Neuron (in vitro differentiated cells): ENCODE measurements around the gene STK32B.

Source experiments
- H2AFZ ChIP-seq: one replicate; pipeline ENCODE4 v1.6.1; 2013; ENCODE audit warnings: low read depth, mild to moderate bottlenecking, inconsistent platforms, low read length, moderate library complexity
- H3K27me3 ChIP-seq: one replicate; pipeline ENCODE4 v1.6.1; 2013; ENCODE audit warnings: low read length; ENCODE audit not compliant: insufficient read depth
- H3K36me3 ChIP-seq: one replicate; pipeline ENCODE4 v1.6.1; 2013; ENCODE audit warnings: low read length; ENCODE audit not compliant: insufficient read depth
- H3K4me1 ChIP-seq: one replicate; pipeline ENCODE4 v1.6.1; 2013; ENCODE audit warnings: low read length; ENCODE audit not compliant: insufficient read depth
- H3K4me3 ChIP-seq: 2 replicates; pipeline ENCODE4 v1.5.1; 2013; ENCODE audit warnings: mild to moderate bottlenecking, low read length, moderate library complexity
- H3K9me3 ChIP-seq: one replicate; pipeline ENCODE4 v1.6.1; 2013; ENCODE audit warnings: low read length

STK32B gene

DNA sequence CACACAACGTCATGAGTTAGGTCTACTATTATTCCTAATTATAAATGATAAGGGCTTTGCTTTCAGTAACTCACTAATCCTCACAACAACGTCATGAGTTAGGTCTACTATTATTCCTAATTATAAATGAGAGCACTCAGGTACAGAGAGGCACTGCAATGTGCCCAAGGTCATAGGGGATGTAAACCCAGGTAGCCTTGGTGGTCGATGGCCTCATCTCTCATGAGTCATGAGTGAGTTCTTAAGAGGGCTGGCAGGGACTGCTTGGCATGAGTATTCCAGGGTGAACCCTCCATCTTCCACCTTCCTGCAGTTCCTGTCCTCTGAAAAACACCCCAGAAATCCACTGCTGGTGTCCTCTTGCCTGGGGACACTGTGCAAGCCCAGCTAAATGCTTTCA lies 317.1 kb downstream of the STK32B start:
- Histone ChIP-seq H2AFZ (no peak overlapping the region), H3K36me3 (no peaks in the 10 kb centered on the region), H3K9me3 (no peaks in the 10 kb centered on the region), H3K4me1 (peaks cover 16% of the 10 kb centered on the region), H3K4me3 (no peak overlapping the region), H3K27me3 (no peaks in the 10 kb centered on the region)

DNA sequence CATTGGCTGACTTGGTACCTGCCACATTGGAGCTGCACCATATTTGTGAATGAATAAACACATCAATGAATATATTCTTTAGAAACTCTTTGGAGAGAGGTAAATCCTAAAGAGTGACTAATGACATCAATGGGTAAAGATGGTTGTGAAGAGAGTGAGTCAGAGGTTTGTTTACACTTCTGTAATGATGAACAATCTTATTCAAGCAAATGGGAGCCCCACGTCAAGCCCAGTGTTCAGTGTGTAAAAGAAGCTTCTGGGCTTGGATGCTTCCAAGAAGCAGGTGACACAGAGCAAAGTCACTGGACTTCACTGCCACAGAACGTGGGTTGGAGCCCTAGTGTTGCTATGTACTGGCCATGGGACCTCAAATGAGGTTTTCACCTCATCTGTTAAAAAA lies 319.0 kb downstream of the STK32B start:
- H2AFZ ChIP-seq = no peak overlapping the region
- peaks cover 14% of the 10 kb centered on the region for H3K4me1 ChIP-seq
- H3K36me3 ChIP-seq = no peaks in the 10 kb centered on the region
- no peaks in the 10 kb centered on the region for H3K27me3 ChIP-seq
- no peaks in the 10 kb centered on the region for H3K9me3 ChIP-seq
- H3K4me3 ChIP-seq = no peak overlapping the region

DNA sequence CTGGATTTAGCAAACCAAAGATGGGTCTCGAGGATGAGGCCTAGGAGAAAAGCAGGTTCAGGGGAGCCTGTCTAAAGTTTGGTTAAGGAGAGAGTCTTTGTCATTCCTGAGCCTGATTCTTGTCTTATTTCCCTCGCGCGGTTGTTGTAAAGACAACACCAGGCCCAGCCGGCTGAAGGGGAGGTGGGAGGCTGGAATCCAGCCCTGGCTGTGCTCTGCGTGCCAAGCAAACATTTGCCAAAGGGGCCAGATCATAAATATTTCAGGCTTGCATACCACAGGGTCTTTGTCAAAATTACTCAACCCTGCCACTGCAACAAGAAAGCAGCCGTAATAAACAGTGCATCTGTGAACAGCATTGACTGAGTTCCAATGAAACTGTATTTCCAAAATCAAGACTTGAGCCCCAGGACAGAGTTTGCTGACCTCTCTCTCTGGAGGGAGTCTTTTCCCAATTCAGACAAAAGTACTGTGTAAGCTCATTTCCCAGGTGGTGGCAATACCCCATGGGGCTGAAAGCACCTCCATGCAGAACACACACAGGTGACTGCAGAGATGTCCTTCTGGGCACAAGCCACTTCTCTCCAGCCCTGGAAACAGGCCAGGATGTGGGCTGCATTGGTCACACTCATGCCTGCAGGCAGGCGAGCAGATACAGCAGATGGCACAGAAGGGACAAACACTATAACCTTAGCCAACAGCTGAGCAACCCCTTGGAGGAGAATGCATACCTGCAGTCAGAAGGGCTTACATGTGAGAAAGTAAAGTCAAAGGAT lies 320.3 kb downstream of the STK32B start:
- H3K27me3 ChIP-seq = no peaks in the 10 kb centered on the region
- no peak overlapping the region for H2AFZ ChIP-seq
- H3K4me3 ChIP-seq = no peak overlapping the region
- H3K9me3 ChIP-seq = no peaks in the 10 kb centered on the region
- H3K4me1 ChIP-seq = peaks cover 1% of the 10 kb centered on the region
- no peaks in the 10 kb centered on the region for H3K36me3 ChIP-seq

DNA sequence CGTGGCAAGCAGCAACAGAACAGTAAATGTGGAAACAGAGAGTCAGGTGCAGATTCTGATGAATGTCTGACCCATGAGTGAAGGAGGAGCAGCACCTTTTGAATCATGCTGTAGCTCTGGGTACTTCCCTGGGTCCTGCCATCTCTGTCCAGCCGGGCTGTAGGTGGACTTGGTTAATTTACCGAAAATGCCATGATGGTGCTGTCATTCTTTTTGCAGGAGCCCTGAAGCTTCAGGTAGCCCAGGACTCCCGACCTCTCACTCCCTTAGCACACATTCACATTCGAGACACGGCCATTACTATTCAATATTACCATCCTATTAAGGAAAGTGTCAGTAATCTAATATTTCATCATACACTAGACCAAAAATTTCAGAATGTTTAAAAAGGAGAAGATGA lies 320.9 kb downstream of the STK32B start:
- Histone ChIP-seq H3K4me3 (no peak overlapping the region), H3K9me3 (no peaks in the 10 kb centered on the region), H3K4me1 (no peaks in the 10 kb centered on the region), H3K36me3 (no peaks in the 10 kb centered on the region), H3K27me3 (no peaks in the 10 kb centered on the region), H2AFZ (no peak overlapping the region)

DNA sequence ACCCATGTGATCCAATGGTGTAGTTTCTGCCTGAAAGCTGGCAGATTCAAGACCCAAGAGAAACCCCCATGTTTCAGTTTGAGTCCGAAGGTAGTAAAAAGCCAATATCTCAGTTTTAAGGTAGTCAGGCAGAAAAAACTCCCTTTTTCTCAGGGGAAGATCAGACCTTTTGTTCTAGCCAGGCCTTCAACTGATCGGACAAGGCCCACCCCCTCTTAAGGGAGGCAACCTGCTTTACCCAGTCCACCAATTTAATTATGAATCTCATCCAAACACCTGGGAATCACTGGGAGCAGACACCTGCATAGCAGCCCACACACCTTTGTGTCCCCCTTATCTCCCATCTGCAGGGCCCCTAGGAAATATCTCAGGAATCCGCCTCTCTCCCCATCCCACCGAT lies 322.0 kb downstream of the STK32B start:
- H3K4me3 ChIP-seq = no peak overlapping the region
- no peaks in the 10 kb centered on the region for H3K36me3 ChIP-seq
- no peaks in the 10 kb centered on the region for H3K4me1 ChIP-seq
- no peaks in the 10 kb centered on the region for H3K27me3 ChIP-seq
- no peaks in the 10 kb centered on the region for H3K9me3 ChIP-seq
- no peak overlapping the region for H2AFZ ChIP-seq

DNA sequence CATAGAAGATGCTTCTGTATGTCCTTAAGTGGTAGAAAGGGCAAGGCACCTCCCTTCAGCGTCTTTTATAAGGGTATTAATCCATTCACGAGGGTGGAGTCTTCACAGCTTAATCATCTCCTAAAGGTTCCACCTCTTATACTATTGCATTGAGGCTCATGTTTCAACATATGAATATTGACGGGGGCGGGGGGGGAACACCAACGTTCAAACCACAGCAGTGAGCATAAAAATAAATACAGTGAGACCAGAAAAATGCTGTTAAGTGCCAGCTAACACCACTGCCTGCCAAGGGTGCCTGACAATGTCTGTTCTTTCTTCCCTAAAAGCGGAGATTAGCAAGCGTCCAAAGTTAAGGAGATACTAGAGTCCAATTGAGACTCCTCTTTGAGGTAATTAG lies 323.3 kb downstream of the STK32B start:
- H3K9me3 ChIP-seq = no peaks in the 10 kb centered on the region
- H3K27me3 ChIP-seq = no peaks in the 10 kb centered on the region
- no peaks in the 10 kb centered on the region for H3K36me3 ChIP-seq

DNA sequence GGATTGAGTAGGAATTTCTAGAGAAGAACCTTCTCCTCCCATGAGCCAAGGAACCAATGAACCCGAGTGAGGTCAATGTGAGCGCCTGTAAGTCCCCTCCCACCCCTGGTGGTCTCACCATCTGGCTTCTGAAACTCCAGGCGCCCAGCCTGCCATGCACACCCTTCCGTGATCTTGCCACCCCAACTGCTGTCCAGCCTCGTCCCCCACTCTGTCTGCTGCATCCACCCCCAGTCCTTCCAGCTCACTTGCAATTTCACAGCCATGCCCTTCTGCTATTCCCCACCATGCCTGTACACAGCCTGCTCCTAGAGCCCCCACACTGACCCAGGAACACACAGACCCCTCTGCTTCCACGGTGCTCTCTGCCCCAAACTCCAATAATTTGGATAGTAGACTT lies 323.7 kb downstream of the STK32B start:
- no peak overlapping the region for H3K4me3 ChIP-seq
- no peaks in the 10 kb centered on the region for H3K4me1 ChIP-seq
- no peak overlapping the region for H2AFZ ChIP-seq
- H3K36me3 ChIP-seq = no peaks in the 10 kb centered on the region
- no peaks in the 10 kb centered on the region for H3K27me3 ChIP-seq
- no peaks in the 10 kb centered on the region for H3K9me3 ChIP-seq

More for the DNA sequence above, 323.3 kb downstream of the STK32B start:
- Histone ChIP-seq H3K4me1 (no peaks in the 10 kb centered on the region), H2AFZ (no peak overlapping the region), H3K4me3 (no peak overlapping the region)

DNA sequence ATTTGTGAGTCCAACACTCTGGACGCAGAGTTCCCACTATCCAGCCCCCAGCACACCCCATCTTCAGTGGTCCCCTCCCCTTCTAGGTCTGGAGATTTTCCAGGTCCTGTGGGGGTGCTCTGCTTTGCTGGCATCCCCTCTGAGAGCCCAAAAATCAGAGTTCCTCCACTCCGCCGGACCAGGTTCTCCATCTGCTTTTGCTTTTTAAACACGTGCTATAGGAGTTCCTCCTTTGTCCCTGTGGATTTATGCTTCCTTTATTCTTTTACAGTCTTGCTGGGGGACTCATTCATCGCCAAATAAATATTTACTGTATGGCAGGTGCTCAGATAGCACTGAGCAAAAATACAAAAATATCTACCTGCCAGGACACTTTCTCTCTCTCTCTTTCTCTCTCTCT lies 324.7 kb downstream of the STK32B start:
- H3K4me1 ChIP-seq = no peaks in the 10 kb centered on the region
- H2AFZ ChIP-seq = no peak overlapping the region
- no peaks in the 10 kb centered on the region for H3K9me3 ChIP-seq
- no peak overlapping the region for H3K4me3 ChIP-seq
- H3K27me3 ChIP-seq = no peaks in the 10 kb centered on the region
- H3K36me3 ChIP-seq = no peaks in the 10 kb centered on the region

DNA sequence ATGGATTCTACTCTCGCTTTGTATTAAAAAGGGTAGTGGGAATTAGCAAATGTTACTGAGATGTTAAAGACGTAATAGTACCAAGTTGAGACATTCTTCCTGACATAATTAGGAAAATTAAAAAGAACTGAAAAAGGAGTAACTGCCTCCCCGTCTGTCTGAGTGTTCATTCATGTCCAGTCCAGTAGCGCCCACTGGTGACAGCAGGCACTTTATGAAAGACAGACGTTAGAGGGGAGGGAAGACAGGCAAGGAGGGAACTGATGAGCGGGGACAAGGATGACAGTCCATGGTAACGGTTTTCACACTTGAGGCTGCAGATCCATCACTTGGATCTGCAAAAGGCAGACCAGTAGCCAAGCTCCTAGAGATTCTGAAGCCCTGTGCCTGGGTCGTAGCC lies 326.7 kb downstream of the STK32B start:
- Histone ChIP-seq H3K4me3 (no peak overlapping the region), H3K4me1 (no peaks in the 10 kb centered on the region), H3K27me3 (no peaks in the 10 kb centered on the region), H3K36me3 (no peaks in the 10 kb centered on the region), H2AFZ (no peak overlapping the region), H3K9me3 (no peaks in the 10 kb centered on the region)

DNA sequence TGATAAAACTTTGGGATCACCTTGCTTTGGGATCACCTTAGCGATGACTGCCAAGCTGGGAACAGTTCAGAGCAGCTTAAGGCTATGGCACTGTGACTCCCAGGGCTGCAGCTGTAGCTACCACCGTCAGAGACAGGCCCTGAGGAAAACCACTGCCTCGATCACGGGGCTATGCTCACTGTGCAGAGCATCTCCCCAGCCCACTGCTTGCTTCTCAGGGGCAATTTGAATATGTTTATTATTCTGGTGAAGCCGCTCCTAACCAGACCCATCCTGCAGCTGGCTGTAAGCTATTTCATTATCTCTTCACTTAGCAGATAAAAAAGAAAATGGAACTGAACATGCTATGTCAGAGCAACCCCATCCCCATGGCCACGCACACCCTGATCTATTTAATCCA lies 328.6 kb downstream of the STK32B start:
- Histone ChIP-seq H3K4me3 (no peak overlapping the region), H2AFZ (no peak overlapping the region), H3K9me3 (no peaks in the 10 kb centered on the region), H3K4me1 (no peaks in the 10 kb centered on the region), H3K27me3 (no peaks in the 10 kb centered on the region), H3K36me3 (no peaks in the 10 kb centered on the region)

DNA sequence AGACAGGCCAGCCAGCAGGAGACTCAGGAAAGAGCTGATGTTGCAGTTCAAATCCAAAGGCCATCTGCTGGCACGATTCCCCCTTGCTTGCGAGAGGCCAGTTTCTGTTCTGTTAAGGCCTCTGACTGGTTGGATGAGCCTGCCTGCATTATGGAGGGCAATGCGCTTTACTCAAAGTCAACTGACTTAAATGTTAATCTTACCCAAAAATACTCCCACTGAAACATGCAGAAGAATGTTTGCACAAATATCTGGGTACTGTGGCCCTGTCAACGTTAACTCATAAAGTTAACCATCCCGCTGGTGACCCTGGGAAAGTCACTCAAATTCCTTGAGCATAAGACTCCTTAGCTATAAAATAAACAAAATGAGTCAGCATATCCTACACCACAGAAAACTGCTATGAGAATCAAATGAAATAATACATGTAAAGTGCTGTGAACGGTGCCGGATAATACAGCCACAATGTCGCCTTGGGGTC lies 330.7 kb downstream of the STK32B start:
- H3K4me1 ChIP-seq = no peaks in the 10 kb centered on the region
- no peaks in the 10 kb centered on the region for H3K36me3 ChIP-seq
- H2AFZ ChIP-seq = no peak overlapping the region
- H3K27me3 ChIP-seq = no peaks in the 10 kb centered on the region
- no peaks in the 10 kb centered on the region for H3K9me3 ChIP-seq
- no peak overlapping the region for H3K4me3 ChIP-seq

DNA sequence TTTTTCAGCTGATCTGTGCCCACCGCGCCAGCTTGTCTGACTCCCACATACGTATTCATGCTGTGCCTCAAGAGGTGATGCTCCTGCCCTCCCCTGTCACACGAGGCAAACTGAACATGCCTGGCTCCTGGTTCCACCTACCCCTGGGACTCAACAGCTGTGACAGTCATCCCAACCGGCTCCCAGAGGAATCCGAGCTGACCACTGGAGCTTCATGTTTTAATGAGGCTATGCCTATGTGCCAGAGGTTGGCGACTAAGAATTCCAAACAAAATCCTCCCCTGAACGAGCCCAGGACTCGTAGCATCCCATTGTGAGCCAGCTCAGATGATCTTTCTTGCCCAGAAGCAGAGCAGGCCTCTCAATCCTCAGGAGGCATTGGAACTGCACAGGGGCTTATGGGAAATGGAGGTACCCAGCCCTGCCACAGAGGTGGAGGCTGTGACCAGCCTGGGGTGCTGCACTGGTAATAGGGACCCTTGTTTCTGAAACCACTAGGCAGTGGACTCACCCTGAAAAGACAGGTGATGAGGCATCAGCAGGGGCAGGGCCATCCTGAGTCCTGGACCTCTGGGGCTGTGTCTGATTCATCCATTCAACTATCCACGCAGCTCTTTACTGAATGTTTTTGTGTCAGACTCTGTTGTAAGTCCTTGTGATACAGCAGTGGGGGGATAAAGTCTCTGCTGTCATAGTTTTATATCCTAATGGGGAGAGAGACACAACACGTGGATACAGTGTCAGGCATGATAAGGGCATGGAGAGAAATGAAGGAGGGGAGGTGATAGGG lies 332.1 kb downstream of the STK32B start:
- Histone ChIP-seq H2AFZ (no peak overlapping the region), H3K4me3 (no peak overlapping the region), H3K36me3 (no peaks in the 10 kb centered on the region), H3K9me3 (no peaks in the 10 kb centered on the region), H3K27me3 (no peaks in the 10 kb centered on the region), H3K4me1 (no peaks in the 10 kb centered on the region)

DNA sequence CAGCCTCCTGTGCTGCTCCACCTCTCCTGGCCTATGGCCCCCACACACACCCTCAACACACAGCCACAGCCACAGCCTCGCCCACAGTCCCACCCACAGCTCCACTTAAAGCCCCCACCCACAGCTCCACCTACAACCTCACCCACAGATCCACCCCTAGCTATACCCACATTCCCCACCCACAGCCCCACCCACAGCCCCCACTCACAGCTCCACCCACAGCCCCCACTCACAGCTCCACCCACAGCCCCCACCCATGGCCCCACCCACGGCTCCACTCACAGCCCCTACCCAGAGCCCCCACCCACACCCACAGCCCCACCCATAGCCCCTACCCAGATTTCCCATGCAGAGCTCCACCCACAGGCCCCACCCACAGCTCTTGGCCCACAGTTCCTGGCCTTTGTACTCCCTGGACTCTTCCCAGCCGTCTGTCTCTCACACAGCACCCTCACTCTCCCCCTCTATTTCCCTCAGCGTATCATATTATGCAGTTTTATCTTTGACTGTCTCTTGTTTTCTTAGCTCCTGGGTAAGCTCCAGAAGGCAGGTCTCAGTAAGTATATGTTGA lies 334.5 kb downstream of the STK32B start:
- Histone ChIP-seq H3K27me3 (peaks cover 4% of the 10 kb centered on the region), H3K36me3 (no peaks in the 10 kb centered on the region)

More for the DNA sequence above, 334.5 kb downstream of the STK32B start:
- Histone ChIP-seq H3K4me3 (no peak overlapping the region), H3K9me3 (no peaks in the 10 kb centered on the region), H3K4me1 (no peaks in the 10 kb centered on the region), H2AFZ (no peak overlapping the region)
